ENCODE results near the gene KLC1. TPM values are rescaled to one million over a fixed set of nuclear protein-coding genes. Genes with fewer than 3 reads are reported as not detected.
A peak's percentile ranks its signal among the peaks of the same experiment; 100 is the strongest.

KLC1 gene
- total RNA-seq, 1 donor from 2014 or later = 238 TPM

DNA sequence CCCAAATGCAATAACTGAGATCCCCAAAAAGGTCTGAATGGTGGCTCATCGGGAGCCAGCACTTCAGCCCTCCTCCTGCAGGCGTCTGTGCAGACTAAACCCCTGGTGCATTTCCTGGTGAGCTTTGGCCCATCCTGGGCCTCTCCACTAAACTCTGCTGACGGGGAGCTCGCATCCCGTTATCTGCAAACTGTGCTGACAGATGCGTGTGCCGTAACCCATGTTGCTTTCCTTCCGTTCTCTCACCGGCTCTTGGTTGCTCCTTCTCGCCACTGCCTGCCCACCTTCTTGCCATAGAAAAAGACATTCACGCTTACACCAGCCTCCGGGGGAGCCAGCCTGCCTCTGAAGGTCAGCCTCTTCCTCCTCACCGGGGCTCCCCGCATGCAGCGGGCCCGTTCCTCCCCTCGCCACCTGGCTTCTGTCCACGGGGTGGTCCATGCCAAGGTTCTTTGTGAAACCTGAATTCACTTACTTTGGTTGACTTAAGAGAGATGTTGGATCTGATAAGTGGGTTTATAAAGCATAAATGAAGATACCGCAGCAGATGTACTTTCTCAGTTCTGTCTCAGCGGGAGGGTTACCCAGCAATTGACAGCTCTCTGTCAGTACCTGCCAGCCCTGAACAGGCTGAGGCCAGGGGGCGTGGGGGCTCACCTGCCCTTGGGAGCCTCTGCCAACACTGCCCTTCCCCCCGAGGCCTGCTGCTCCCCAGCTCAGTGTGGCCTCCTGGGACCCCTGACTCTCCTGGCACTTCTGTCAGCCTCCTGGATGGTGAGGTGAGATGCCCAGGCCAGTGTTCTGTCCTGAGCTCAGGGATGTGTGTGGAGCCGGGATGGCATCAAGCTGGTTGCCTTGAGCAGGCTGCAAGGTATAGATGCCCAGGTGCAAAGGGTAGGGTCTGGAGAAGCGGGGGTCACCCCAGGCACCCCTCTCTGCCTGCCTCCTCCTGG, 100.8 kb downstream of the KLC1 start:
- no peaks in the 10 kb centered on the region for H3K9me3 Mint-ChIP-seq (ENCODE audit: unreplicated experiment)
- no peak for FAIRE-seq
- no peak overlapping the region for H3K4me3 ChIP-seq (ENCODE audit: insufficient read depth, low read depth, low read length)
- no peaks in the 10 kb centered on the region for H3K4me1 ChIP-seq (ENCODE audit: insufficient read depth, low read length)
- no peak overlapping the region for H3K27ac ChIP-seq (ENCODE audit: low read depth, low read length)
- peaks cover 24% of the 10 kb centered on the region for H3K79me2 ChIP-seq (ENCODE audit: insufficient read depth, low read length)
- H3K4me3 Mint-ChIP-seq (ENCODE audit: unreplicated experiment) = no peak overlapping the region
- no peaks in the 10 kb centered on the region for H3K27me3 Mint-ChIP-seq (ENCODE audit: low read depth, unreplicated experiment)
- H3K4me2 ChIP-seq (ENCODE audit: low read length) = no peak overlapping the region
- H3K4me1 Mint-ChIP-seq (ENCODE audit: low read depth, unreplicated experiment) = peaks cover 2% of the 10 kb centered on the region
- no peaks in the 10 kb centered on the region for H3K9me3 ChIP-seq (ENCODE audit: insufficient read depth, low read depth, low read length)
- no peaks in the 10 kb centered on the region for H3K27me3 ChIP-seq (ENCODE audit: insufficient read depth, low read length)
- H4K20me1 ChIP-seq (ENCODE audit: insufficient read depth, low read length) = peaks cover 66% of the 10 kb centered on the region
- H2AFZ ChIP-seq (ENCODE audit: low read depth, low read length) = no peak overlapping the region
- no peak overlapping the region for H3K27ac Mint-ChIP-seq (ENCODE audit: unreplicated experiment)
- H3K9ac ChIP-seq (ENCODE audit: low read length) = no peak overlapping the region
- TF ChIP-seq EZH2 (IDR thresholded peaks at IDR 0.05; ENCODE audit: insufficient read depth, low read length) = no peak
- TF ChIP-seq, protein P1, sequence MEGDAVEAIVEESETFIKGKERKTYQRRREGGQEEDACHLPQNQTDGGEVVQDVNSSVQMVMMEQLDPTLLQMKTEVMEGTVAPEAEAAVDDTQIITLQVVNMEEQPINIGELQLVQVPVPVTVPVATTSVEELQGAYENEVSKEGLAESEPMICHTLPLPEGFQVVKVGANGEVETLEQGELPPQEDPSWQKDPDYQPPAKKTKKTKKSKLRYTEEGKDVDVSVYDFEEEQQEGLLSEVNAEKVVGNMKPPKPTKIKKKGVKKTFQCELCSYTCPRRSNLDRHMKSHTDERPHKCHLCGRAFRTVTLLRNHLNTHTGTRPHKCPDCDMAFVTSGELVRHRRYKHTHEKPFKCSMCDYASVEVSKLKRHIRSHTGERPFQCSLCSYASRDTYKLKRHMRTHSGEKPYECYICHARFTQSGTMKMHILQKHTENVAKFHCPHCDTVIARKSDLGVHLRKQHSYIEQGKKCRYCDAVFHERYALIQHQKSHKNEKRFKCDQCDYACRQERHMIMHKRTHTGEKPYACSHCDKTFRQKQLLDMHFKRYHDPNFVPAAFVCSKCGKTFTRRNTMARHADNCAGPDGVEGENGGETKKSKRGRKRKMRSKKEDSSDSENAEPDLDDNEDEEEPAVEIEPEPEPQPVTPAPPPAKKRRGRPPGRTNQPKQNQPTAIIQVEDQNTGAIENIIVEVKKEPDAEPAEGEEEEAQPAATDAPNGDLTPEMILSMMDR (IDR thresholded peaks at IDR 0.05; ENCODE audit: insufficient read depth, low read depth, low read length) = no peak
- no peak for DNase-seq (ENCODE audit: low read depth)
- peaks cover 16% of the 10 kb centered on the region for H3K36me3 ChIP-seq (ENCODE audit: insufficient read depth, low read length)
- H3K36me3 Mint-ChIP-seq (ENCODE audit: low read depth, unreplicated experiment) = peaks cover 26% of the 10 kb centered on the region

DNA sequence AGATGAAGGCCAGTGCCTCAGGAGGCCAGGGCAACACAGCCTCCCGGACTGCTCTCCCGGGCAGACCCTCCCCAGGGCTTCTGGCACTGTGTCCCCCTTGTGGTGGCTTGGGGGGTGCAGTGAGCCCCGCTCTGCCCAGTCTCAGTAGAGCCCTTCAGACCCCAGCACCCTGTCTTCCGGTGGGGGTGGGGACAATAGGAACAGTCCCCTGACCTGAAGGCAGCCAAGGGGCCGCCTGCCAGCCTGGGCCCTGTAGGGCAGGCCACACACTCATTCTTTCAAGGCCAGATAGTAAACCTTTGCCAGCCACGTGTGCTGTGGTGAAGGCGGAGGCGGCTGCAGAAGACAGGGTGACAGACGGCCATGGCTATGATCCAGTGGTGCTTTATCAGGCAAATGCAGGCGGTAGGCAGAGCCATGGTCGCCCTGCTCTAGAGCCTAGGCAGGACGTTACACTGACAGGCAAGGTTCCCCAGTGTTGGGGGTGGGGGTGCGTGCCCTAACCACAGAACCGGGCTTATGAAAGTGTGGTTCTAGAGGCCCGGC, 101.6 kb downstream of the KLC1 start:
- Histone ChIP-seq H3K27ac (ENCODE audit: low read depth, low read length) (no peak overlapping the region), H3K27me3 (ENCODE audit: insufficient read depth, low read length) (no peaks in the 10 kb centered on the region), H3K4me2 (ENCODE audit: low read length) (no peak overlapping the region), H3K4me3 (ENCODE audit: insufficient read depth, low read depth, low read length) (no peak overlapping the region), H2AFZ (ENCODE audit: low read depth, low read length) (no peak overlapping the region), H3K4me1 (ENCODE audit: insufficient read depth, low read length) (no peaks in the 10 kb centered on the region), H3K9ac (ENCODE audit: low read length) (no peak overlapping the region), H3K36me3 (ENCODE audit: insufficient read depth, low read length) (peaks cover 16% of the 10 kb centered on the region), H3K79me2 (ENCODE audit: insufficient read depth, low read length) (peaks cover 16% of the 10 kb centered on the region), H4K20me1 (ENCODE audit: insufficient read depth, low read length) (peaks cover 64% of the 10 kb centered on the region), H3K9me3 (ENCODE audit: insufficient read depth, low read depth, low read length) (no peaks in the 10 kb centered on the region)
- TF ChIP-seq, protein P1 (IDR thresholded peaks at IDR 0.05; ENCODE audit: insufficient read depth, low read depth, low read length) = no peak
- TF ChIP-seq EZH2 (IDR thresholded peaks at IDR 0.05; ENCODE audit: insufficient read depth, low read length) = no peak
- peaks cover 26% of the 10 kb centered on the region for H3K36me3 Mint-ChIP-seq (ENCODE audit: low read depth, unreplicated experiment)
- no peak overlapping the region for H3K4me3 Mint-ChIP-seq (ENCODE audit: unreplicated experiment)
- no peaks in the 10 kb centered on the region for H3K9me3 Mint-ChIP-seq (ENCODE audit: unreplicated experiment)
- H3K4me1 Mint-ChIP-seq (ENCODE audit: low read depth, unreplicated experiment) = peaks cover 2% of the 10 kb centered on the region
- H3K27ac Mint-ChIP-seq (ENCODE audit: unreplicated experiment) = no peak overlapping the region
- peak; percentile 33 for DNase-seq (ENCODE audit: low read depth)
- no peak for FAIRE-seq
- no peaks in the 10 kb centered on the region for H3K27me3 Mint-ChIP-seq (ENCODE audit: low read depth, unreplicated experiment)
